ENCODE results near the gene NINJ2. TPM values are rescaled to one million over a fixed set of nuclear protein-coding genes. Genes with fewer than 3 reads are reported as not detected.

The NINJ2 gene
- total RNA-seq, 4 donors from 2014 or later: 7.6 to 20.9 (median 12.6) TPM

DNA sequence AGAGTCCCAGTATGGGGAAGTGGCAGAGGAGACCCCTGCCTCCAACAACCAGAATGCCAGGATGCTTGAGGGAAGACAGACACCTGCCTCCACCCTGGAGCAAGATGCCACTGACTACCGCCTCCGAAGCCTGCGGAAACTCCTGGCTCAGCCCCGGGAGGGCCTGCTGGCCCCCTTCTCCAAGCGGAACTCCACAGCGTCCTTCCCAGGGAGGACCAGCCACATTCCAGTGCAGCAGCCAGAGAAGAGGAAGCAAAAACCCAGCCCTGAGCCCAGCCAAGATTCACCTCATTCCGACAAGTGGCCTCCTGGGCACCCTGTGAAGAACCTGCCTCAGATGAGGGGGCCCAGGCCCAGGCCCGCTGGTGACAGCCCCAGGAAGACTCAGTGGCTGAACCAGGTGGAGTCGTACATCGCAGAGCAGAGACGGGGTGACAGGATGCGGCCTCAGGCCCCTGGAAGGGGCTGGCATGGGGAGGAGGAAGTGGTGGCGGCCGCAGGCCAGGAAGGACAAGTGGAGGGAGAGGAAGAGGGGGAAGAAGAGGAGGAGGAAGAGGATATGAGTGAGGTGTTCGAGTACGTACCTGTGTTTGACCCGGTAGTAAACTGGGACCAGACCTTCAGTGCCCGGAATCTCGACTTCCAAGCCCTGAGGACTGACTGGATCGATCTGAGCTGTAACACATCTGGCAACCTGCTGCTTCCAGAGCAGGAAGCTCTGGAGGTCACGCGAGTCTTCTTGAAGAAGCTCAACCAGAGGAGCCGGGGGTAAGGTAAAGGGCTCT lies 109.8 kb downstream of the NINJ2 start:
- Histone ChIP-seq H3K9me3 (no peaks in the 10 kb centered on the region), H3K36me3 (no peaks in the 10 kb centered on the region), H3K4me1 (peaks cover 33% of the 10 kb centered on the region), H3K27ac (no peak overlapping the region), H3K27me3 (no peaks in the 10 kb centered on the region), H3K4me3 (no peak overlapping the region)
- WGBS: 61% methylated on average over 15 of the region's 23 CpGs
- no peak for DNase-seq (ENCODE audit: low spot score in 2 of 2)
- TF ChIP-seq EP300 (IDR thresholded peaks at IDR 0.05) (no peak), POLR2A (IDR thresholded peaks at IDR 0.05) (no peak), POLR2AphosphoS5 (IDR thresholded peaks at IDR 0.05) (no peak)
- TF ChIP-seq, protein P1, sequence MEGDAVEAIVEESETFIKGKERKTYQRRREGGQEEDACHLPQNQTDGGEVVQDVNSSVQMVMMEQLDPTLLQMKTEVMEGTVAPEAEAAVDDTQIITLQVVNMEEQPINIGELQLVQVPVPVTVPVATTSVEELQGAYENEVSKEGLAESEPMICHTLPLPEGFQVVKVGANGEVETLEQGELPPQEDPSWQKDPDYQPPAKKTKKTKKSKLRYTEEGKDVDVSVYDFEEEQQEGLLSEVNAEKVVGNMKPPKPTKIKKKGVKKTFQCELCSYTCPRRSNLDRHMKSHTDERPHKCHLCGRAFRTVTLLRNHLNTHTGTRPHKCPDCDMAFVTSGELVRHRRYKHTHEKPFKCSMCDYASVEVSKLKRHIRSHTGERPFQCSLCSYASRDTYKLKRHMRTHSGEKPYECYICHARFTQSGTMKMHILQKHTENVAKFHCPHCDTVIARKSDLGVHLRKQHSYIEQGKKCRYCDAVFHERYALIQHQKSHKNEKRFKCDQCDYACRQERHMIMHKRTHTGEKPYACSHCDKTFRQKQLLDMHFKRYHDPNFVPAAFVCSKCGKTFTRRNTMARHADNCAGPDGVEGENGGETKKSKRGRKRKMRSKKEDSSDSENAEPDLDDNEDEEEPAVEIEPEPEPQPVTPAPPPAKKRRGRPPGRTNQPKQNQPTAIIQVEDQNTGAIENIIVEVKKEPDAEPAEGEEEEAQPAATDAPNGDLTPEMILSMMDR (IDR thresholded peaks at IDR 0.05): no peak

DNA sequence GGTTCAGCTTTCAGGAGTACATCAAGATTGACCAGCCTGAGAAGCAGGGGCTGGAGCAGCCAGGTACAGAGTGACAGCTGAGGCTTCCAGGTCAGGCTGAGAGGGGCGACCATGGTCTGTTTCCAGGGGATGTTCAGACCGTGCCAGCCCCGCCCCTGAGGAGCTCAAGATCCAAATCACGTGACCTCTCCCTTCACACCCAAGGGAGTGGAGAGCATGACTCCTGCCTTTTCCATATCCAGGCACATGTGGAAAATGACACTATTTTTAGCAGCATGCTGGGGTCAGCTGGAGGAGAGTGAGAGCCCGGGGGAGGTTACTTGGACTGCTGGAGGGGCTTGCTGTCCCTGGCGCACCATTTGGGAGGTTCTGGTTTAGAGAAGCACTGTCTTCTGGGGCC lies 110.8 kb downstream of the NINJ2 start:
- peaks cover 34% of the 10 kb centered on the region for H3K4me1 ChIP-seq
- no peak for DNase-seq (ENCODE audit: low spot score in 2 of 2)
- no peaks in the 10 kb centered on the region for H3K9me3 ChIP-seq
- TF ChIP-seq, protein P1 (IDR thresholded peaks at IDR 0.05): no peak
- TF ChIP-seq POLR2AphosphoS5 (IDR thresholded peaks at IDR 0.05): no peak
- no peak for TF ChIP-seq EP300 (IDR thresholded peaks at IDR 0.05)
- TF ChIP-seq POLR2A (IDR thresholded peaks at IDR 0.05): no peak
- peak overlapping the region; percentile 47 for H3K27ac ChIP-seq
- no peaks in the 10 kb centered on the region for H3K27me3 ChIP-seq
- 45% methylated on average over 6 of the region's 6 CpGs for WGBS
- H3K36me3 ChIP-seq: no peaks in the 10 kb centered on the region
- no peak overlapping the region for H3K4me3 ChIP-seq

DNA sequence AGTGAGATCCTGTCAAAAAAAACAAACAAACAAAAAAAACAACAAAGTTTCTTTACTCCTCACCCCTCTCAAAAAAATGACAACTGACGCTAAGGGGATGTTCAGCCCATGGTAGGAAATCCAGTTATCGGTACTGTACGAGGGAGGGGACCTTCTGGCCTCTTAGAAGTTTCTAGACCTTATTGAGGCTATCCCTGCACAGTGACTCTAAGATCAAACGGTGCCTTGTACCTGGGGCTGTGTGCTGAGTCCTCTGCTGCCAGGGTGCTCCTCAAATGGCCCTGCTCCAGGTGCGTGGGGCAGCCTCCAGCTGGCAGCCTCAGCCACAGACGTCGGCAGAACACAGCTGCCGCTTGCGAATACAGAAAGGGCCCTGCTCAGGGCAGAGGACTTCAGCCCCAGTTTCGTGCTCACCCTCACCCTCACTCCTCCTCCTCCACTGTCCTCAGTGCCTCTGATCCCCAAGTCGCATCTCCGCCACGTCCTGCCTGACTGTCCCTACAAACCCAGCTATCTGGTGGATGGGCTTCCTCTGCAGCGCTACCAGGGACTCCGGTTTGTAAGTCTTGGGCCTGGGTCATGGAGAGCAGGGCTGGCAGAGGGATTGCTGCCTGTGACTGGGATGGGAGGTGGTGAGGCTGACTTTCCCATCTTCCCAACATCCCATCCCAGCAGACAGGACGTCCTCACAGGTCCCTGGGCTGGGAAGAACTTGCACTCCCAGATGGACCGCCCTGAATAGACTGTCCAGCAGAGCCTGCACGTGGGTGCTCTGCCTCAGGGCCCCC lies 112.6 kb downstream of the NINJ2 start:
- H3K27me3 ChIP-seq: peaks cover 8% of the 10 kb centered on the region
- H3K36me3 ChIP-seq: no peaks in the 10 kb centered on the region
- H3K4me1 ChIP-seq: peaks cover 46% of the 10 kb centered on the region
- TF ChIP-seq, protein P1 (IDR thresholded peaks at IDR 0.05): no peak
- TF ChIP-seq POLR2AphosphoS5 (IDR thresholded peaks at IDR 0.05) (no peak), POLR2A (IDR thresholded peaks at IDR 0.05) (no peak), EP300 (IDR thresholded peaks at IDR 0.05) (no peak)
- H3K4me3 ChIP-seq: no peak overlapping the region
- H3K27ac ChIP-seq: no peak overlapping the region
- DNase-seq (ENCODE audit: low spot score in 2 of 2): no peak
- WGBS: 61% methylated on average over 14 of the region's 18 CpGs
- no peaks in the 10 kb centered on the region for H3K9me3 ChIP-seq

DNA sequence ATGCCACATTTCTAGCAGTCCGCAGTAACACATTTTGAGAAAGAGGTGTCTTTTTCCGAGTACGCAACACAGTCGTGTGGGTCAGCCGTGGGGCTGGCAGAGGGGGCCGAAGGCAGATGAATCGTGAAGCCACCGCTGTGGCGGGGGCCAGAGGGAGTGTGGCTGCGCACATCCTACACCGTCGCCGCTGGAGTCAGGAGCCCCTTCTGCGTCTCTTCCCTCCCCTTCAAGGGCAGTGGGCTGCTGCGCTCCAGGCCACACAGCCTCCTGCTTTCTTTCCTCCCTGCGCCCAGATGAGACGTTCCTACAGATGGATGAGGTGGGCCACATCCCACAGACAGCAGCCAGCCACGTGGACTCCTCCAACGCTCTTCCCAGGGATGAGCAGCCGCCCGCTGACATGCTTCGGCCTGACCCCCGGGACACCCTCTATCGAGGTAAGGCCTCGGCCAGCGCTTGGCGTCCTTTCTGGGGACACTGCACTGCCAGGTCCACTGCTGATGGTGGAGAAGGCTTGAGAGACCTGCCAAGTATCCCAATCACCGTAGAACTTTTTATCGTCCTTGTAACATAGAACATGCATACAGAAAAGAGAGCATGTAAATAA lies 113.7 kb downstream of the NINJ2 start:
- no peak for TF ChIP-seq EP300 (IDR thresholded peaks at IDR 0.05)
- no peak for TF ChIP-seq POLR2A (IDR thresholded peaks at IDR 0.05)
- TF ChIP-seq POLR2AphosphoS5 (IDR thresholded peaks at IDR 0.05): no peak
- TF ChIP-seq, protein P1 (IDR thresholded peaks at IDR 0.05): no peak
- 94% methylated on average over 29 of the region's 29 CpGs for WGBS
- Histone ChIP-seq H3K36me3 (no peaks in the 10 kb centered on the region), H3K27ac (no peak overlapping the region), H3K27me3 (peaks cover 9% of the 10 kb centered on the region), H3K4me1 (peaks cover 46% of the 10 kb centered on the region), H3K4me3 (no peak overlapping the region), H3K9me3 (no peaks in the 10 kb centered on the region)
- DNase-seq (ENCODE audit: low spot score in 2 of 2): no peak
